Coronary artery (tissue), 2 donors: ENCODE data around the gene THADA.

ENCODE experiments used
- DNase-seq: peaks from one replicate; pipeline ENCODE4 v3.0.0-alpha.2; 2017; ENCODE audit warnings: low spot score
- H3K27ac ChIP-seq, 2 donors: fragments of 200-600 bp; sonication (generic); one replicate each; pipeline ENCODE4 v1.5.1; 2016 to 2019
- H3K4me3 ChIP-seq: fragments of 200-600 bp; sonication (generic); 2 replicates; pipeline ENCODE4 v1.5.1; 2016; ENCODE audit warnings: mild to moderate bottlenecking, moderate library complexity
- TF ChIP-seq, protein P1 (sequence below): fragments of 200-600 bp; sonication (generic); IDR thresholded peaks from one replicate; pipeline ENCODE4 v1.5.1; 2019; ENCODE audit warnings: antibody characterized with exemption

THADA gene

DNA sequence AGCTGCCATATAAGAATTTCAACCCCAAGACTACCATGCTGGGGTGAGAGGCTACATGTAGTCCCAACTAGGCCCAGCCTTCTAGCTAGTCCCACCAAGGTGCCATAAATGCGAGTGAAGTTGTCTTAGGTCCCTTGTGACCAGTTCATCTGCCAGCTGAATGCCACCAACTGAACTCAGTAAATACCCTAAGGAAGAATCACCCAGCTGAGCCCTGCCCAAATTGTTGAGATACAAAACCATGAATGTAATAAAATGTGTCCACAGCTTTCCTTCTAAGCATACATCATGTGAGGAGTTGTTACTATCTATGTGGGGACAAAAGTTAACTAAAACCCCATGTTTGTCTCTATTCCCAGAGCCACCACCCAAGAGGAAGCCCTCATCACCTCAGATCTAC, 70.3 kb downstream of the THADA start:
- DNase-seq = no peak
- TF ChIP-seq, protein P1, sequence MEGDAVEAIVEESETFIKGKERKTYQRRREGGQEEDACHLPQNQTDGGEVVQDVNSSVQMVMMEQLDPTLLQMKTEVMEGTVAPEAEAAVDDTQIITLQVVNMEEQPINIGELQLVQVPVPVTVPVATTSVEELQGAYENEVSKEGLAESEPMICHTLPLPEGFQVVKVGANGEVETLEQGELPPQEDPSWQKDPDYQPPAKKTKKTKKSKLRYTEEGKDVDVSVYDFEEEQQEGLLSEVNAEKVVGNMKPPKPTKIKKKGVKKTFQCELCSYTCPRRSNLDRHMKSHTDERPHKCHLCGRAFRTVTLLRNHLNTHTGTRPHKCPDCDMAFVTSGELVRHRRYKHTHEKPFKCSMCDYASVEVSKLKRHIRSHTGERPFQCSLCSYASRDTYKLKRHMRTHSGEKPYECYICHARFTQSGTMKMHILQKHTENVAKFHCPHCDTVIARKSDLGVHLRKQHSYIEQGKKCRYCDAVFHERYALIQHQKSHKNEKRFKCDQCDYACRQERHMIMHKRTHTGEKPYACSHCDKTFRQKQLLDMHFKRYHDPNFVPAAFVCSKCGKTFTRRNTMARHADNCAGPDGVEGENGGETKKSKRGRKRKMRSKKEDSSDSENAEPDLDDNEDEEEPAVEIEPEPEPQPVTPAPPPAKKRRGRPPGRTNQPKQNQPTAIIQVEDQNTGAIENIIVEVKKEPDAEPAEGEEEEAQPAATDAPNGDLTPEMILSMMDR = no peak
- no peak overlapping the region for H3K4me3 ChIP-seq
- peak overlapping the region; percentile 73 to 84 for H3K27ac ChIP-seq

DNA sequence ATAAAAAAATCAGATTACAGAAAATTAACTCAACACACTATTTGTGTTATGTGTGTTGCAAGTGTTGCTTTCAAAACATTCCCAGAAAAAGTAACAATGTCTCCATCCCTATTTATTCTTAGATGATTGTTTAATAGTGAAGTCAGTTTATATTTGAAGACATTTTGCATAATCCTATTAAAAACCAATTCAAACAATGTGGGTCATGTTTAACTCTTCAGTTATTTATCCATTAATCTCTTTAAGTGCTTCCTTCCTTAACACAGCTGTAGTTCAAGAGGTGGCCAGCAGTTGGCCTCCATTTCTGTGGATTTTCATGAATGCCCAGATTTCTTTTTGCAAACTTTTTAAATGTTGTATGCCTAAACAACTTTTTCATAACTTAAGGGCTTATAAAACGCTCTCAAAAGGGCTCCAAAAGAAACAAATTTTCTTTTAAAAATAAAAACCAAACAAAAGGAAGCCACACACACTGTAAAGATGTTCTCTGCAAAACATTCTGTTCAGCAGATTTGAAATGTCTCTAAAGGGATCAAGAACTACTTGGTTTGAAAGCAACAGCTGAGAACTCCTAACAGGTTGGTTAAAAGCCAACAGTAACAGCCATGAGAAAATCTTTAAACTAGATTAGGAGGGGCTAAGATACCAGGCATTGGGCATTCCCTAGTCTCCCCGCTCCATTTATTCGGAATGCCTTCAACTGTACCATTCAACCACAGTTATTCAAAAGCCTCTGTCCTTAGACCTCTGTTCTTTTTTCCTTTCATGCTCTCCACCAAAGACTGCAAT, 71.5 kb downstream of the THADA start:
- DNase-seq = no peak
- no peak overlapping the region for H3K4me3 ChIP-seq
- peak overlapping the region; percentile 73 to 84 for H3K27ac ChIP-seq
- TF ChIP-seq, protein P1 = no peak

DNA sequence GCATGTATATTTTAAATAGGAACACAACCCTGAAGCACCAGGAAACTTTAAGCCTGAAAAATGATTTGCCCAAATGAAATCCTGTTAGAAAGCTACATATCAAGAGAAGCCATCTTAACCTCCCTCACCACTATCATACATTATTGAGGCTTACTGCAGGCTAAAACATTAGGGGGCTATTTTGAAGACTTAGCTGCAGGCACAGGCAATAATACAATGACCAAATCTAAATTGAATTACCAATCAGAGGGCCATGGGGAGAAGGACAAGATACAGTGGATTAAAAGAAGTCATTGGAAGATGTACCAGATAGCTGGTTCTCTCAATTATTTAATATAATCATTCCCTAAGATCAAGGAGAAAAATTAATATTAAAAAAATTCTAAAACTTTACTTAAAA, 73.7 kb downstream of the THADA start:
- TF ChIP-seq, protein P1 = no peak
- Histone ChIP-seq H3K4me3 (no peak overlapping the region), H3K27ac (no peak overlapping the region)
- DNase-seq = no peak

DNA sequence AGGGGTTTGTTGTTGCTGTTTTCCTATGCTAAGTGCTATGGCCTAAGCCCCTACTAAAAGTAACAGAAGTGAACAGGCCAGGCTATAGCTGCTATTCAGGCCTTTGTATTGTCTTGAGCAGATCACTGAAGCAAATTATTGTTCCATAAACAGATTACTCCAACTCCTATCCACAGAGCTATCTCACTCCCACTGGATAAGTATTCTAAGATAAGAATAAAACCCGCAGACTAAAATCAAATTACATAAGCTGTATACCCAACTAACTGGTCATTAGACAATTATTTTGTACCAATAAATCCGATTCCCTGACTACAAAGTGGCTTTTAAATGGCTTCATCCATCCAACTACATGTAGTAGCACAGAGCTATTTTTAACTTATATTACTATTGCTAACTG, 74.3 kb downstream of the THADA start:
- DNase-seq = no peak
- TF ChIP-seq, protein P1 = no peak
- Histone ChIP-seq H3K4me3 (no peak overlapping the region), H3K27ac (peak overlapping the region; percentile 36 to 38)

DNA sequence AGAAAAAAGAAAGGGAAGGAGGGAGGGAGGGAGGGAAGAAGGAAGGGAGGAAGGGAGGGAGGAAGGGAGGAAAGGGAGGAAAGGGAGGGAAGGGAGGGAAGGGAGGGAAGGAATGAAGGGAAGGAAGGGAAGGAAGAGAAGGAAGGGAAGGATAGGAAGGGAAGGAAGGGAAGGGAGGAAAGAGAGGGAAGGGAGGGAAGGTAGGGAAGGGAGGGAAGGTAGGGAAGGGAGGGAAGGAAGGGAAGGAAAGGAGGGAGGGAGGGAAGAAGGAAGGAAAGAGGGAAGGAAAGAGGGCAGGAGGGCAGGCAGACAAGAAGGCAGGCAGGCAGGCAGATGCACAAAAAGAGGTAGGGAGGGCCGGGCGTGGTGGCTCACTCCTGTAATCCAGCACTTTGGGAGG, 74.9 kb downstream of the THADA start:
- Histone ChIP-seq H3K27ac (peak overlapping the region in 1 of 2 donors; percentile 38), H3K4me3 (no peak overlapping the region)
- no peak for DNase-seq
- TF ChIP-seq, protein P1 = no peak

DNA sequence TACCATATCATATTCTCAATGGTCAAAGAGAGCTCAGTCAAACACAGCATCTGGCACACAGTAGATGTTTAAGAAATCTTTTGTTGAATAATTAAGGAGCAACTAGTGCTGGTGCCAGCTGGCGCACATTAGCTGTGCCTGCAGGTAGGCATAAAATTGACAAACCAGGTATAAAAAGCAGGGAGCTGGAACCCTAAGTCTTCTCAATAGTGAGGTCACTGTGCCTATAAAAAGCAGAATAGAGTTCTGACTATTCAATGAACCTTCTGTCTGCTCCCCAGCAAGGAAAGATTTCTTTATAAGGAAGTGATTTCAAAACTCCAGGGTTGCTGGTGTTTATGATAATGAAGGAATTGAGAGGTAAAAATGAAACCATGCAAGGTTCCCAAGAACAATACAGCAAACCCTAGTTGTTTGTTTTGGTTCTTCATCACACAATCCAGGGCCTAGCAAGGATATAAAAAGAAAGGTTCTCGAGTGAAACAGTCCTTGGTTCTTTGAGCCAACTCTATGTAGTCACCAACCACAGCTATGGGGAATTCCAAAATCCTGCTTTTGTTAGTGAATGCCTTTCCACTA, 76.1 kb downstream of the THADA start:
- H3K4me3 ChIP-seq = no peak overlapping the region
- H3K27ac ChIP-seq = peak overlapping the region; percentile 76 to 81
- DNase-seq = no peak
- TF ChIP-seq, protein P1 = no peak

DNA sequence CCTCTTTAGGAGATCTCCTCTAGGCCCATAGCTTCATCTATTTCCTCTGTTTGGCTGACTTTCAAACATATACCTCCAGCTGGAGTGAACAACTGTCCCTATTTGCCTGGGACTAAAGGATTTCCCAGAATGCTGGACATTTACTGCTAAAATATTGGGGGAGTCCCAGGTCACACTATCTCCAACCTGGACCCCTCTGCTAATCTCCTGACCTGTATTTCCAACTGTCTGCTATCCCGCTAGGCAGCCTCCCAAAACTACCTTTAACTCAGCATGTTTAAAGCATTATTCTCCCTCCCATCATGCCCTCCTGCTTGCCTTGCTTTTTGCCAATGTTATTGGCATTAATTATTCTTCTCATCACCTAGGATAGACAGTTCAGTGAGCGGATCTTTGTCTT, 77.1 kb downstream of the THADA start:
- no peak overlapping the region for H3K4me3 ChIP-seq
- H3K27ac ChIP-seq = peak overlapping the region; percentile 76 to 81
- TF ChIP-seq, protein P1 = no peak
- no peak for DNase-seq
